Vagina (tissue), 2 donors: Measurements from ENCODE around the gene MYRIP. TPM values are rescaled to one million over a fixed set of nuclear protein-coding genes. Genes with fewer than 3 reads are reported as not detected.
"Not testable (repeated sequence)": the region's sequence is repeated elsewhere in the genome, so short reads cannot be mapped to it uniquely, and the experiment has no call there.

Experiments
- DNase-seq, 2 donors: peaks; one replicate each; pipeline ENCODE4 v3.0.0-alpha.2; 2017; ENCODE audit errors: extremely low spot score in 2 of 2
- H3K27ac ChIP-seq: fragments of 200-600 bp; sonication (generic); one replicate; pipeline ENCODE4 v1.5.1; 2019
- H3K27me3 ChIP-seq: fragments of 200-600 bp; sonication (generic); one replicate; pipeline ENCODE4 v1.5.1; 2019
- H3K36me3 ChIP-seq, 2 donors: fragments of 200-600 bp; sonication (generic); one replicate each; pipeline ENCODE4 v1.5.1; 2017 to 2019
- H3K4me1 ChIP-seq: fragments of 200-600 bp; sonication (generic); one replicate; pipeline ENCODE4 v1.5.1; 2019
- H3K4me3 ChIP-seq, 2 donors: fragments of 200-600 bp; sonication (generic); 1 replicate in 1 of 2; 2 replicates in 1 of 2; pipeline ENCODE4 v1.5.1; 2016 to 2019
- H3K9me3 ChIP-seq: fragments of 200-600 bp; sonication (generic); one replicate; pipeline ENCODE4 v1.5.1; 2019
- POLR2A ChIP-seq, 2 donors: fragments of 450-650 bp; IDR thresholded peaks; one replicate each; pipeline ENCODE4 v1.6.1; 2017; ENCODE audit warnings: antibody characterized with exemption in 2 of 2, mild to moderate bottlenecking in 2 of 2, moderate library complexity in 2 of 2
- POLR2AphosphoS5 ChIP-seq, 2 donors: sonication (generic); formaldehyde crosslinking; IDR thresholded peaks; one replicate each; pipeline ENCODE4 v1.9.0; 2017; ENCODE audit warnings: antibody characterized with exemption in 2 of 2, mild to moderate bottlenecking in 2 of 2, low read depth in 1 of 2; ENCODE audit not compliant: insufficient read depth in 1 of 2
- intact Hi-C: fragments of 100-400 bp; cut with DNase I; formaldehyde crosslinking; loops from one replicate; pipeline ENCODE4 v1.15.1; 2023
- total RNA-seq: library from RNA; depleted of rRNA; stranded (reverse); fragments of >200 nt; gene quantifications from one replicate; pipeline ENCODE4 v1.2.3, GENCODE V29; 2016
- TF ChIP-seq, protein P1 (sequence below), 3 experiments: fragments of 450-650 bp in 2 of 3; fragments of 200-600 bp in 1 of 3; sonication (generic) in 1 of 3; IDR thresholded peaks; one replicate each; pipeline ENCODE4 v1.5.1; 2017 to 2019; ENCODE audit warnings: antibody characterized with exemption in 3 of 3, mild to moderate bottlenecking in 2 of 3, moderate library complexity in 2 of 3

The MYRIP gene
- total RNA-seq, 1 donor from 2014 or later: 7.4 TPM

DNA sequence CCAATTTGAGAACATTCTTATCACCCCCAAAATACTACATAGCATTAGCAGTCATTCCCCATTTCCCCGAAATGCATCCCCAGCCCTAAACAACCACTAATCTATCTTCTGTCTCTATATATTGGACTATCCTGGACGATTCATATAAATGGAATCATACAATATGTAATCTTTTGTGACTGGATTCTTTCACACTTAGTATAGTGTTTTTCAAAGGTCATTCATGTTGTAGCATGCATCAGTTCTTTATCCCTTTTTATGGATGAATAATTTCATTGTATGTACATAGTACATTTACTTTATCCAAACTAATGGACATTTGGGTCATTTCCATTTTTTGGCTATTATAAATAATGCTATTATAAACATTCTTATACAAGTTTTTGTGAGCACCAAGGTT, 472.6 kb downstream of the MYRIP start:
- intact Hi-C loops: no loop called here
- DNase-seq: no peak
- no peaks in the 10 kb centered on the region for H3K27me3 ChIP-seq
- H3K9me3 ChIP-seq: no peaks in the 10 kb centered on the region
- TF ChIP-seq POLR2A (IDR thresholded peaks at IDR 0.05) (no peak), POLR2AphosphoS5 (IDR thresholded peaks at IDR 0.05; ENCODE audit: insufficient read depth in 1 of 2, low read depth in 1 of 2) (no peak)
- TF ChIP-seq, protein P1, sequence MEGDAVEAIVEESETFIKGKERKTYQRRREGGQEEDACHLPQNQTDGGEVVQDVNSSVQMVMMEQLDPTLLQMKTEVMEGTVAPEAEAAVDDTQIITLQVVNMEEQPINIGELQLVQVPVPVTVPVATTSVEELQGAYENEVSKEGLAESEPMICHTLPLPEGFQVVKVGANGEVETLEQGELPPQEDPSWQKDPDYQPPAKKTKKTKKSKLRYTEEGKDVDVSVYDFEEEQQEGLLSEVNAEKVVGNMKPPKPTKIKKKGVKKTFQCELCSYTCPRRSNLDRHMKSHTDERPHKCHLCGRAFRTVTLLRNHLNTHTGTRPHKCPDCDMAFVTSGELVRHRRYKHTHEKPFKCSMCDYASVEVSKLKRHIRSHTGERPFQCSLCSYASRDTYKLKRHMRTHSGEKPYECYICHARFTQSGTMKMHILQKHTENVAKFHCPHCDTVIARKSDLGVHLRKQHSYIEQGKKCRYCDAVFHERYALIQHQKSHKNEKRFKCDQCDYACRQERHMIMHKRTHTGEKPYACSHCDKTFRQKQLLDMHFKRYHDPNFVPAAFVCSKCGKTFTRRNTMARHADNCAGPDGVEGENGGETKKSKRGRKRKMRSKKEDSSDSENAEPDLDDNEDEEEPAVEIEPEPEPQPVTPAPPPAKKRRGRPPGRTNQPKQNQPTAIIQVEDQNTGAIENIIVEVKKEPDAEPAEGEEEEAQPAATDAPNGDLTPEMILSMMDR (IDR thresholded peaks at IDR 0.05): no peak
- no peak overlapping the region for H3K4me3 ChIP-seq
- H3K36me3 ChIP-seq: no peaks in the 10 kb centered on the region
- H3K27ac ChIP-seq: no peak overlapping the region
- no peaks in the 10 kb centered on the region for H3K4me1 ChIP-seq

DNA sequence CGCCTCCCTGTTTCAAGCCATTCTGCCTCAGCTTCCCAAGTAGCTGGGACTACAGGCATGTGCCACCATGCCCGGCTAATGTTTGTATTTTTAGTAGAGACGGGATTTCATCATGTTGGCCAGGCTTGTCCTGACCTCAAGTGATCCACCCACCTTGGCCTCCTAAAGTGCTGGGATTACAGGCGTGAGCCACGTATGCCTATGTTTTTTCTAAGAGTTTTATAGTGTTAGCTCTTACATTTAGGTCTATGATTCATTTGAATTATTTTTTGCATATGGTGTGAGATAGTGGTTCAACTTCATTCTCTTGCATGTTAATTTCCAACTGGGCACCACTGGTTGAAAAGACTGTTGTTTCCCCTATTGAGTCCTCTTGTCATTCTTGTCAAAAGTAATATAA, 473.6 kb downstream of the MYRIP start:
- DNase-seq, intact Hi-C loops, H3K4me1 ChIP-seq, H3K36me3 ChIP-seq, H3K9me3 ChIP-seq, H3K27me3 ChIP-seq, H3K27ac ChIP-seq, H3K4me3 ChIP-seq: not testable (repeated sequence)

DNA sequence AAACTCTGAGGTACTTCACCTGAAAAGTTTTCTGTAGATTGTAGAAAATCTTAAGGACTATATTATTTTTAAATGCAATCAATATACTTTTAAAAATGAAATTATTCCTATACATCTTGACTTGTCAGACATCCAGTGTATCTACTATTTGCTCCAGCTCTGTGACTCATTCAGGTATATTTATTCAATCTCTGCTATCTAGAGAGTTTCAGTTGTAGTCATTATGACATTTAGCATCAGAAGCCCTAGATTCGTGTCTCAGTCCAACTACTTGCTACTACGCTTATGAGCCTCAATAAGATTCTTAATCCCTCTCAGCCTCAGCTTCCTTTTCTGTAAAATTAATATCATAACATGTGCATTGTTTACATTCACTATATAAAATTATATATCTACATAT, 477.8 kb downstream of the MYRIP start:
- TF ChIP-seq POLR2A (IDR thresholded peaks at IDR 0.05): no peak
- TF ChIP-seq, protein P1 (IDR thresholded peaks at IDR 0.05): no peak
- no peak for TF ChIP-seq POLR2AphosphoS5 (IDR thresholded peaks at IDR 0.05; ENCODE audit: insufficient read depth in 1 of 2, low read depth in 1 of 2)
- intact Hi-C loops: no loop called here
- Histone ChIP-seq H3K36me3 (no peaks in the 10 kb centered on the region), H3K9me3 (no peaks in the 10 kb centered on the region), H3K27me3 (no peaks in the 10 kb centered on the region), H3K27ac (no peak overlapping the region), H3K4me3 (no peak overlapping the region), H3K4me1 (no peaks in the 10 kb centered on the region)
- no peak for DNase-seq

DNA sequence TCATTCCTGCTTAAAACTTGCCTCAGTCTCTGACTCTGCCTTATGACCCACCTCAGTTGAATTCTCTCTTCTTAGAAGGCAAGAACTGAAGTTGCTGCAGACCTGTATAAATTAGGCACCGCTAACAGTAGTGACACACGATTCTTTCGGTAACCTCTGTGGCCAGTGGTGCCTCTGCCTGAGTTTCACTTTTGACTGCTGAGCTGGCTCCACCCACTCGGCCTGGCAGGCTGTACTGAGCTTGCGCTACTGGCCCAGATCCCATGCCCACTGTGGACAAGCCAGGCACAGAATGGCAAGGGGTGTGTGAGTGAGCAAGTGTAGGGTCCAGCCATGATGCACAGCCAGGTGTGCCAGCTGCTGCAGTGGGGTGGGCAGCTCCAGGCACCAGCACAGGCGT, 481.0 kb downstream of the MYRIP start:
- Histone ChIP-seq H3K9me3 (no peaks in the 10 kb centered on the region), H3K4me3 (no peak overlapping the region), H3K27ac (no peak overlapping the region), H3K36me3 (no peaks in the 10 kb centered on the region), H3K4me1 (no peaks in the 10 kb centered on the region), H3K27me3 (no peaks in the 10 kb centered on the region)
- TF ChIP-seq POLR2AphosphoS5 (IDR thresholded peaks at IDR 0.05; ENCODE audit: insufficient read depth in 1 of 2, low read depth in 1 of 2): no peak
- TF ChIP-seq, protein P1 (IDR thresholded peaks at IDR 0.05): no peak
- TF ChIP-seq POLR2A (IDR thresholded peaks at IDR 0.05): no peak
- intact Hi-C loops: no loop called here
- DNase-seq: no peak

DNA sequence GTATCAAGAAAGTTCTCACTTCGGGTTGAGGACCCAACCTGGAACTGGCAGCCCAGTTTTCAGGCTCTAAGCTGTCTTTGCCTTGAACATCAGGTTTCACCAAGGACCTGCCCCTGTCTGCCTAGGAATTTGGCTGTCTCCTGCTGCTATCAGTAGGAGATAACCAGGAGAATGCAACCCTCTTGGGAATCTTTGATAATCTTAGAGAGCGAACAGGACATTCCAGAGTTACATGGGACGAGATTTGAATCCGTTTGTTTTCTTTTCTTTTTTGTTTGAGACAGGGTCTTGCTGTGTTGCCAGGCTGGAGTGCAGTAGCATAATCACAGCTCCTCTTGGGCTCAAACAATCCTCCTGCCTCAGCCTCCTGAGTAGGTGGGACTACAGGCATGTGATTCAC, 482.1 kb downstream of the MYRIP start:
- no peak overlapping the region for H3K4me3 ChIP-seq
- no peak overlapping the region for H3K27ac ChIP-seq
- intact Hi-C loops: no loop called here
- H3K27me3 ChIP-seq: no peaks in the 10 kb centered on the region
- H3K4me1 ChIP-seq: no peaks in the 10 kb centered on the region
- no peak for DNase-seq
- TF ChIP-seq POLR2AphosphoS5 (IDR thresholded peaks at IDR 0.05; ENCODE audit: insufficient read depth in 1 of 2, low read depth in 1 of 2): no peak
- TF ChIP-seq, protein P1 (IDR thresholded peaks at IDR 0.05): no peak
- no peak for TF ChIP-seq POLR2A (IDR thresholded peaks at IDR 0.05)
- H3K9me3 ChIP-seq: no peaks in the 10 kb centered on the region
- H3K36me3 ChIP-seq: no peaks in the 10 kb centered on the region
